Measurements from ENCODE around the gene SMC5.
A peak's percentile ranks its signal among the peaks of the same experiment; 100 is the strongest.
"Not testable (repeated sequence)": the region's sequence is repeated elsewhere in the genome, so short reads cannot be mapped to it uniquely, and the experiment has no call there.

The SMC5 gene

DNA sequence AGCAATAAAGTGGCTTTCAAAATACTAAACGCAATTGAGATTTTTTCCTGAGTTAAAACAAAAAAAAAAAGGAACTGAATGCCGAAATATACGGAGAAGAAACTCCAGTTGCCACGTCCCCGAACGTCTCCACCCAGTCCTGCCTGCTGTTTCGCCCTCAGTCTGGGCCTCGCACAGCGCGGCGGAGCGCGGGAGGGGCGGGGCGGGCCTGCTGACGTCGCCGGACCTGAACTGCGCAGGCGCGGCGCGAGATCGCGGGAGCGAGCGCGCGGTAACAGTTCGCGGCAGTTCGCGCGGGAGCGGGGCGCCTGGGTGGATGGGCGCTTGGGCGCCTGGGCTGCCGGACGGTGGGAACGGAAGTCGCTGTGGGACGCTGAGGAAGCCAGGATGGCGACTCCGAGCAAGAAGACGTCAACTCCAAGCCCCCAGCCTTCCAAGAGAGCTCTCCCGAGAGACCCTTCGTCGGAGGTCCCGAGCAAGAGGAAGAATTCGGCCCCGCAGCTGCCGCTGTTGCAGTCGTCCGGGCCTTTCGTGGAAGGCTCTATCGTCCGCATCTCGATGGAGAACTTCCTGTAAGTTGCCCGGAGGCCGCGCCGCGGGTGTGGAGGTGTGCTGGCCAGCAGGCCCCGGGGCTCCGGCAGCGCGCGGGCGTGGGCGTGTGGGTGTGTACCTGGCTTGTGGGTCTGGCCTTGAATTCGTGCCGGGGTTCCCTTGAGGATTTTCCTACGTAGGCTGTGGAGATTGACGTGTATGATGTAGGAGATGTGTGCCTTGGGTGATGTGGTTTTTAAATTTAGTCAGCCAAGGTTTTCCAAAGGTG, at the start of gene SMC5:
Gene SMC5, plus strand, starts transcription at position 287 of the 820 bp plus-strand sequence. Its CDS starts 101 bp downstream, at position 388.
- DNase-seq = peak; percentile 6

DNA sequence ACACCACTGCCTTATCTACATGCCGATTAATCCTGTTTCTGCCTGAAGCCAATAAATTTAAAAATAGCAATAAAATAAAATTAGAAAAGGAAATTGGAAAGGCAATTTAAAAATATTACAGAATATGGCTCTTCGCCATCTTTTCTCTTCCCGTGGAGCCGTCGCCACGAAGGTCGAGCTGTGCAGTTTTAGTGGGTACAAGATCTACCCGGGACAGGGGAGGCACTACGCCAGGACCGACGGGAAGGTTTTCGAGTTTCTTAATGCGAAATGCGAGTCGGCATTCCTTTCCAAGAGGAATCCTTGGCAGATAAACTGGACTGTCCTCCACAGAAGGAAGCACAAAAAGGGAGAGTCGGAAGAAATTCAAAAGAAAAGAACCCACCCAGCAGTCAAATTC, 41.7 kb upstream of the SMC5 start:
- DNase-seq = no peak

DNA sequence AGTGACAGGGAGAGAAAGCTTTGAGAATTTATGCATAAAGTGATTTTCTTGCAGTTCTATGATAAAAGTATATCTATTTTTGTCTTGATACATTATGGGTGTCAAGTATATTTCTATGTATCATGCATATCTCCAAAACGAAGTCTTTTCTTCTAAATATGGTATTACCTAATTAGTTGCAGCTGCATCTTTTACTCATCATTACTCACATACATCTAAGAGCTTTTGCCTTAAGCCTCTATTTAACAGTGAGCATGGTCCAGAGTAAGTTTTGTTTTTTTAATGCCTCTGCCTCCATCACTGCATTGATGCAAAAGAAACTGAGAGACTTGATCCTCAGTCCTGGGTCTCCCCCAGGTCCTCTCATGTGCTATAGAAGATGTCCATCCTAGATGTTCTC, 40.0 kb upstream of the SMC5 start:
- no peak for DNase-seq

DNA sequence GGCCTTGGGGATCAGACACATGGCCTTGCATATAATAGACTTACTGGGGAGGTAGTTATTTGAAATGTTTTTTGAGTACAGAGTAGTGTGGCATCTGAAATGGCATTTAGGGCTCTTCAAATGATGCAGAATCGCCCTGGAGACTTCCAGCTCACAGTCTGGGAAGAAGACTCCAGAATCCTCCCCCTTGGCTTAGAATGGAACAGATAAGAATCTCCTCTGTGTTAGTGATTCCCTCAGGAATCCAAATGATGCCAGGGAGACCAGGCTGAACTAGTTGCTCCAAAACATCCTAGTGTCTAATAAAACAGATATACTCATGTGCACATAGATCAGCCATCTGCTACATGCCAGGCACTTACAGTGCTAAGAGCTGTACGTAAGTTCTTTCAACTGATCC, 38.6 kb upstream of the SMC5 start:
- no peak for DNase-seq

DNA sequence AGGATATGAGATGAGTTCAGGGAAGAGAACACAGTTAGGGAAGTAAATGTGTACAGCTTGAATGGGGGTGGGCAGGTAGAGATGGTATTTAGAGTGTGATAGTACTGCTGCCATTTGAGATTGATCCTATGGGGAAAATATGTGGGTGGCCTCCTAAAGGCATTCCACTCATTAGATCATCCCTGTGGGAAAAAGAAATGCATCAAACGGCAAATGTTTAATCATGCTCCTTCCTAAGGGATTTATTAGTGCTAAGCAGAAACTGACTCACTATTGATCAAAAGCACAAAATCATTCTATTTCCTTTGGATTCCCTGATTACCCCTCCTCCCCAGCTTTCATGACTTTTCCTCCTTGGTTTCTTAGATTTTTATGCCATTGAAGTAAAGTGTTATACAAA, 36.4 kb upstream of the SMC5 start:
- DNase-seq = no peak

DNA sequence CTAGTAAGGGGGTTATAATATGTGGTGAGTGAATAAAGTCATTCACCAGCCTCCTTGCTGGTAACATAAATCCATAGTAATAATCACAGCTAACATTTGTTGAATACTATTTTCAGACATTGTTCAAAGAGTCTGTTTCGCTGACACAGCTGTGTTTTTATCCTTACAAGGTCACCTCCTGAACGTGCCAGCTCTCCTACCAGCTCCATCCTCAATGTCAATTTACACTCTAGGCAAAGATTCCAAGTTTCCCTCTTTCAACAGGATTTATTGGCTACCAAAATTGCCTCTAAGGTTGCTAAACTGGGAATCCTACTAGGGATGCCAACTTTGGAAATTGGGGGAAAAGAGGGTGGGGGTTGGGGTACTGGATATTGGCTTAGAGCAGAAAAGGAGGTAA, 30.7 kb upstream of the SMC5 start:
- DNase-seq = no peak

DNA sequence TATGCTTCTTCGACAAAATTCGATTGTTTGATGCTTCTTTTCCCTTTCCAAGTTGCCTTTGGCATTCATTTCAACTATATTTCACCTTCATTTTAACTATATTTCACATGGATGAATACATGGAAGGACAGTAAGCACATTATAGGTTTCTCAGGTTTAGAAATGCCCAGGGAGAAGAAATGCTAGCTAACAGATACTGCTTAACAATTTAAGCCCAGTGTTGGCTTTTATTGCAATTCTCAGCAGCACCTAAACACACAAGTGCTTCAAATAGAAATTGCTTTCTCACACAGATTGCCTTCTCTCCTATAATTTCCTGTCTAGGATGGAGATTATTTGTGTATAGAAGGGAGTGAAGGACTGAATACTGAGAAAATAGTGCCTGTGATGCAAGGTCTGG, 30.2 kb upstream of the SMC5 start:
- no peak for DNase-seq

DNA sequence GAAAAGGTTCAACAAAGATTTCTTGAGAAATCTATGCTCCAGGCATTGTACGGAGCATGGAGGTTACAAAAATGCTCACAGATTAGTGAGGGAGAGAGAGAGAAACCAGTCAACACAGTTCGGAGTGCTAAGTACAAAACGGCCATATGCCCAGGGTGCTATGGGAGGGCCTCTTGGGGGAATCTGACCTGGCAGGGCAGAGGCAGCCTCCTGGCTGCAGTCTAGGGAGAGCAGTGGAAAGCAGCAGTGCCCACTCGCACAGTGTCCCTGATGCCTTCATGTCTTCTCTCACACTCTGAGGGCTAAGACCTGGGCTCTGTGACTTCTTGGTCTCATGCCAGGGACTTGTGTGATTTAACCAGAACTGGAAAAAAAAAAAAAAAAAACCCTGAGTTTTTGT, 29.8 kb upstream of the SMC5 start:
- DNase-seq = no peak

DNA sequence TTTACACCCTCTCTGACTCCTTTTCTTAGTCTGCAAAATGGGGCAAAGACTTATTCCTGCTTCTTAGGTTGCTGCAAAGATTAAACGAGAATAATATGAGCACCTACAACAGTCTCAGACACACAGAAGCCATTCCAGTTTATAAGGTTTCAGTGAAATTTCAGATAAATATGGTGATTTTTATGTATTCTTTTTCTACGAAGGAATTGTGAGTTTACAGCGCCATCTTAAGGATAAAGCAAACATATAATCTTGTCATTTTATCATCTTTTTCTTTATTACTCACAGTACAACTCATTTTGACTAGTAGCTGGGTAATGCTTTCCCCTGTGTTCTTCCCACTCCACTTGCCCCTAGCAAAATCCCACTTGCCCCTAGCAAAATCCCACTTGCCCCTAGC, 29.2 kb upstream of the SMC5 start:
- DNase-seq = no peak

DNA sequence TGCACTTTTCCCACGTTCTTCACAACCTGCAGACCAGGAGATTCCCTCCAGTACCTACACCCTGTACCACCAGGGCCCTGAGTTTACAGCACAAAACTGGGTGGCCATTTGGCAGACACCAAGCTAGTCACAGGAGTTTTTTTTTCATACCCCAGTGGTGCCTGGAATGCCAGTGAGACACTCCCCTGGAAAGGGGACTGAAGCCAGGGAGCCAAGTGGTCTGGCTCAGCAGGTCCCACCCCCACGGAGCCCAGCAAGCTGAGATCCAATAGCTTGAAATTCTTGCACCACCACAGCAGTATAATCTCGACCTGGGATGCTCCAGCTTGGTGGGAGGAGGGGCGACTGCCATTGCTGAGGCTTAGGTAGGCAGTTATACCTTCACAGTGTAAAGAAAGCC, 26.3 kb upstream of the SMC5 start:
- DNase-seq = no peak

DNA sequence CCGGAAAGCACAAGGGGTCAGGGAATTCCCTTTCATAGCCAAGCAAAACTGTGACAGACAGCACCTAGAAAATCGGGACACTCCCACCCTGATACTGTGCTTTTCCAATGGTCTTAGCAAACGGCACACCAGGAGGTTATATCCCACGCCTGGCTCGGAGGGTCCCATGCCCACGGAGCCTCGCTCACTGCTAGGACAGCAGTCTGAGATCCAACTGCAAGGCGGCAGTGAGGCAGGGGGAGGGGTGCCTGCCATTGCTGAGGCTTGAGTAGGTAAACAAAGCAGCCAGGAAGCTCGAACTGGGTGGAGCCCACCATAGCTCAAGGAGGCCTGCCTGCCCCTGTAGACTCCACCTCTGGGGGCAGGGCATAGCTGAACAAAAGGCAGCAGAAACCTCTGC, 24.6 kb upstream of the SMC5 start:
- DNase-seq = not testable (repeated sequence)

DNA sequence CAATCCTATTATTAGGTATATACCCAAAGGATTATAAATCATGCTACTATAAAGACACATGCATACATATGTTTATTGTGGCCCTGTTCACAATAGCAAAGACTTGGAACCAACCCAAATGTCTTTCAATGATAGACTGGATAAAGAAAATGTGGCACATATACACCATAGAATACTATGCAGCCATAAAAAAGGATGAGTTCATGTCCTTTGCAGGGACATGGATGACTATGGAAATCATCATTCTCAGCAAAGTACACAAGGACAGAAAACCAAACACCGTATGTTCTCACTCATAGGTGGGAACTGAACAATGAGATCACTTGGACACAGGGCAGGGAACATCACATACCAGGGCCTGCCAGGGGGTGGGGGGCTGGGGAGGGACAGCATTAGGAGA, 12.8 kb upstream of the SMC5 start:
- DNase-seq = not testable (repeated sequence)

DNA sequence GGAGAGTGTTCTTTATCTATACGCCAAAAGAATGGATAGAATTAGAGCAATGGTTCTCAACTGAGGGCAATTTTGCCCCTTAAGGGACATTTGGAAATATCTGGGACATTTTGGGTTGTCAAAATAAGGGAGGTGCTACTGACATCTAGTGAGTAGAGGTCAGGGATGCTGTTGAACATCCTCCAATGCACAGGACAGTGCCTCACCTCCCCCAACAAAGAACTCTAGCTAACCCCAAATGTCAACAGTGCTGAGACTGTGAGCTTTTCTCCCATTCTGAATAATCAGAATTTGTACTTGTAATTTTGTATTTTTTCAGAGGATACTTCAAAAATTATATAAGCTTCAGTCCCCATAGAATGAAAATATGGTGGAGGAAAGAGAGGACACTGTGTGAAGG, 8.6 kb upstream of the SMC5 start:
- DNase-seq = no peak

DNA sequence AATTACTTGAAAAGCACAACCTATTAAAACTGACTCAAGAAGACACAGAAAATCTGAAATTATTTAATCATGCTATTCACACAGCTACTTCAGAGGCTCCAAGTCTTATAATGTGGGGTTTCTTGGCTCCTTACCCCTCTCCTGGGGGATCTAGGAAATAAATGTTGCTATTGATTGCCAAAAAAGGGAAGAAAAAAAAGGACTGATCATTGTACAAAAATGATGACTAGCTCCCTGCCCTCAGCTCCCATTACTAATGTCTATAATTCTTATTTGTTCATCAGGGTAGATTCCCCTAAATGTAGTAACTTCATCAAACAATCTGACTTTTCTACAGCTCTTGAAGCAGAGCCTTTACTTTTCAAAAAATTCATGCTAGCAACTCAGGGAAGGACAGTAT, 3.3 kb upstream of the SMC5 start:
- no peak for DNase-seq

DNA sequence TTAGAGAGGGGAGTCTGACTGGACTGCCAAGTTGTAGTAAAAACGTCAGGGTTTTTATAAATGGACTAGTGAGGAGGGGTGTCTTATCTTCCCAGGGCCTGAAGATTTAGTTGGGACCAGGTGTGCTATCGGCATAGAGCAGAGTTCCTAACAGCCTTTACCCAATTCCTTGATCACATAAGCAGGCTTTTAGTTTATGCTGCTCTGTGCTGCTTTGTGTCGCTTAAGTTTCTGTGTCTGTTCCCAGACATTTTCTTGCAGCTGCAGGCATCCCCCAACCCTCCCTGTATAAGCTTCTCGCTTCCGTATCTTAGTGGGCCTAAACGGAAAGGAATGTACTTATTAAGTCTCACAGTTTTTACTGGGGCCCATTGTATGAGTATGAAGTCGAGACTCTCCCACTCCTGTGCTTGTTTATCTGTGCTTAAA, 2.6 kb upstream of the SMC5 start:
- DNase-seq = no peak

DNA sequence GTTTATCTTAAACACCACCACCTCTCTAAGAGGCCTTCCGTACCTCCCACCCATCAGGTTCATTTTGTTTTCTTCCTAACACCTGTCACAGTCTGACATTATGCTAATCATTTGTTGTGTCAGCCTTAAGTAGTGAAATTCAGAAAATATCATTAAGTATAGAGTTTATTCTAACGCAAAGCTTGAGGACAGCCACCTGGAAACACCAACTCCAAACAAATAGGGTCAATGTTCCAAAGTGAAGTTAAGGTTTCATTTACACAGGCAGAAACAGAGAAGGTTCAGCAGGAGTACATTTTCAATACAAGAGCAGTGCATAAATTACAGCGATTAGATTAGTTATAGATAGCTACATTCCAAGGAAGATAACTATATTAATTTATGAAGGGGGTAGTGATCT, 1.3 kb upstream of the SMC5 start:
- no peak for DNase-seq

DNA sequence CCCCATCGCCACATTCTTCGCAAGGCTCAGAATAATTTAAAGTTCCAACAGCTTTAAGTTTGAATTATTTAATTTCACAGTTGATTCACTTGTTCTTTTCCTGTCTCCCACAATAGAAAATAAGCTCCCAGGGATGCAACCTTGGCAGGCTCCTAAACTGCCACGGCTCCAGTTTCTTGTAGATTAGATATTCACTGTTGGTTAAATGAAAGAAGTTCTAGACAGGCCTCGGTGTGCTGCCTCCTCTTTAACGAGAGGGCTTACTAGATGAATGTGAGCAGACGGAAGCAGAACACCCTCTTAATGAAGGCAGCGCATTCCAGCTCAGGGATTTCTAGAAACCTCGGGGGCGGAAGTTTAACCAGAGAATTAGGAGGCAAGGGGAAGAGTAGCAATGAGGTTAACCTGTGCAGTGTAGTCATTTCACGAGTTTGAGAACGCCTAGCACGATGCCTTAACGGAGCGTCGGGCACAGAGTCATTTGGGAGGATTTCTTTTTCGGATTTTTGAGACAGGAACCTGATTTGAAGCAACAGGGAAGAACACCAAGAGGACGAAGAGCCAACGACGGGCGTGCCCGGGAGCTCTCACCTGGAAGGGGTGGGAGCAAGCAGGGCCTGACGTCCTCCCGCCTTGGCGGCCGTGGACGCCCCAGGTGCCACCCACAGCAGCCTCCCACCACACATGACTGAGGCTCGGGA, 637 bp upstream of the SMC5 start:
- no peak for DNase-seq

DNA sequence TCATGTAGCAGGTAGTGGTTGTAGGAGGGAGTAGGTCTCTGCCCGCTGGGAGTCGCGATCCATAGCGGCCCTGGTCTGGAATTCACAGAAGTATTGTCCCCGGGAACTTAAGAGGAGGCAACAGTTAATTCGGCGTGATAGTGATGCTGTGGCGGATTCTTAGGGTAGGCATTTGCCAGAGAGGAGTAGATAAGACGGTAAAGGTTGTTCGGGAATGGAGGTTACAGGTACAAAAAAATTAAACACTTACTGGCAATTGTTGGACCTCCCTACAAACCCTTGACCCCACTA, 679 bp downstream of the SMC5 start:
- no peak for DNase-seq

DNA sequence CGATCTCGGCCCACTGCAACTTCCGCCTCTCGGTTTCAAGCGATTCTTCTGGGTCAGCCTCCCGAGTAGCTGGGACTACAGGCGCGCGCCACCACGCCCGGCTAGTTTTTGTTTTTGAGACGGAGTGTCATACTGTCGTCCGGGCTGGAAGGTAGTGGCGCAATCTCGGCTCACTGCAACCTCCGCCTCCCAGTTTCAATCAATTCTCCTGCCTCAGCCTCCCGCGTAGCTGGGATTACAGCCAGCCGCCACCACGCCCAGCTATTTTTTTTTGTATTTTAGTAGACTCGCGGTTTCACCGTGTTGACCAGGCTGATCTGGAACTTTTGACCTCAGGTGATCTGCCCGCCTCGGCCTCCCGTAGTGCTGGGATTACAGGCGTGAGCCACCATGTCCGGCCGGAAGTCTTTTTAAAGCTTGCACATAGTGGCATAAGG, 1.2 kb downstream of the SMC5 start:
- DNase-seq = no peak

DNA sequence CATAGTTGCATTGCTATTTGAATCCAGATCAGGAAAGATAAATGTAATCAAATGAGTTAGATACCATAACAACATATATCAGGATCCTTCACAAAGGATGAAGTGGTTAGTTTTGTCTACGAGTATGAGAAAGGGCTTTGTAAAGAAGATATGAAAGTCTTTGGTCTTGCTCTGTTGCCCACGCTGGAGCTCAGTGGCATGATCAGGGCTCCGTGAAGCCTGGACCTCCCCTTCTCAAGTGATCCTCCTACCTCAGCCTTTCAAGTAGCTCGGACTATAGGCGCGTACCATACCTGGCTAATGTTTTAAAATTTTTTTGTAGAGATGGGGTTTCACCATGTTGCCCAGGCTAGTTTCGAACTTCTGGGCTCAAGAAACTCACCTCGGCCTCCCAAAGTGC, 1.8 kb downstream of the SMC5 start:
- DNase-seq = no peak

DNA sequence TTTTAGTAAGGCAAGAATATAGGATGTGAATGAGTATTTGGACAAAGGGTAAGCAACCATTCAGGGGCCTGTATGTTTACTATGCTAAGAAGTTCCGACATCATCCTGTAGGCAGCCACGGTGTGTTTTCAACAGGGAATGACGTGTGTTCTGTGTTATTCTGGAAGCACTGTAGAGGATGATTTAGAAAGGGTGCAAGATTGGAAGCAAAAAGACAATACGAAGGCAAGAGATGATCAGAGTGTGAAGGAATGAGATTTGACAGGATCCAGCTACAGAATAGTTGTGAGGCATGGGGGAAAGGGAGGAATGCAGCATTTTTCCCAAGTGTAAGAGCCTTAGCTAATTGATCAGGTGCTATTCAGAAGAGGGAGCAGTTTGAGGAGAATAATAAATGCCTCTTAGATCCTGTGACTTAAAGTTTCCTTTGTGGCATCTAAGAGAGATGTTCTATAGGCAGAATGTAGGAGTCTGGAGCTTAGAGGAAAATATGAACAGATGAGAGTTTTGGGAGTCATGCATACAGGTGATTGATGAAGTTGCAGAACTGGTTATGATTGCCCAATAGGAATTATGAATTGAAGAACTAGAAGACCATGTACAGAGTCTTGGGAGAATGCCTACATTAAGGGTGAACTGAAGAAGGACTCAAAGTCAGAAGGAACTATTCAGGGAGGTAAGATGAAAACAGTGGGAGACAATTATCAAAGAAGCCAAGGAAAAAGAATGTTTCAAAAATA, 2.5 kb downstream of the SMC5 start:
- DNase-seq = no peak

DNA sequence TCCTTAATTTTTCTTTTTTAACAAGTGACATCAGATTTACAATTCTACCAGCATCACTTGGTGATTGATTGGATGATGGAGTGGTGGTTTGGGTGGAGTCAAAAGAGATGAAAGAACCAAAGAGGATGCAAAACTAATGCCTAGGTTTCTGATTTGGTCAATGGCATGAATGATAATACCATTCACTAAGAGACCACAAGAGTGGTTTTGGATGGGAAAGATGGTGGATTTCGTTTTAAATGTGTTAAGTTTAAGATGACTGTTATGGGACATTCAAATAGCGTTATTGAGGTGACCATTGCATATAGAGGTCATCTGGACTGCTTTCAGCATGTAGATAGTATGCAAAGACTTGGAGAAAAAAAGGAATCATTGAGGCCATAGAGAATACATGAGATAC, 3.6 kb downstream of the SMC5 start:
- no peak for DNase-seq

DNA sequence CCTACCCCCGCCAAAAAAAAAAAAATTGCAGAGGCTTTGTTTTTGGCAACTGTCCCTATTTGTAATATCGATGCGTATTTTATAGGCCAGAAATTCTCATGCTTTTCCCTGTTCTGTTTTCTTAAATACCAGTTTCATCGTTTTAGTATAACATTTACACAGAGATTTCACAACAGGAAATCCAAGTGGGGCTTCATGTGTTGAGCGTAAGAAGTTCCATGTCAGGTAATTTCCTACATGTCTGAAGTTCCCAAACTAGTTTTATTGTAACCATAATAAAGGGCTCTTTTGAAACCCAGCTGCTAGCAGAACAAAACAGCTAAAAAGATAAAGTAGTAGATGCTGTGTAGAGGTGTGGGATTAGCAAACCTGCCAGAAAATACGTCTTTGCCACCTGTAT, 4.2 kb downstream of the SMC5 start:
- no peak for DNase-seq

DNA sequence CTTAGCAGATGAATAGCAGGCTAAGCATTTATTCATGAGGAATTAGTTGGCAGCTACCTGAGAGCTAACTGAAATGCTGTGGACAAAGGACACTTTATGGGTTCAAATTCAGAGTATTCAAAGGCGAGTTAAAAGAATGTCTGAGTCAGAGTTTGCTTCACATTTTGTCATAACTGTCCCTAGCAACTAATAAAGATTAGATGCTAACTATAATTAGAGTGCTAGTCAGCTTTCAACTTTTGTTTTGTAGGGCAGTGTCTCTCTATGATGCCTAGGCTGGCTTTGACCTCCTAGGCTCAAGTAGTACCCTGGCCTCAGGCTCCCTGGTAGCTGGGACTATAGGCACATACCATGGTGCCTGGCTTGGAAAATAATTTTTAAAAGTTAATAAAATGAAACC, 4.6 kb downstream of the SMC5 start:
- DNase-seq = no peak
